Measurements from ENCODE around the gene TMEM52. TPM values are rescaled to one million over a fixed set of nuclear protein-coding genes. Genes with fewer than 3 reads are reported as not detected.
A peak's percentile ranks its signal among the peaks of the same experiment; 100 is the strongest.

The TMEM52 gene
- polyA plus RNA-seq, 1 of the 3 experiments (the other 2 are of a cell fraction) = 4.8 TPM

GRCh38 chr1:1919304-1920056 is 401 bp upstream of the TMEM52 start:
- Histone ChIP-seq H3K27ac (ENCODE audit: low read depth in 2 of 2, low read length in 1 of 2) (no peak overlapping the region; a peak in 1 of 4 replicates), H3K4me3 (ENCODE audit: low read depth in 2 of 2, low read length in 1 of 2) (peak overlapping the region; percentile 58 to 64), H3K4me1 (ENCODE audit: control insufficient read depth in 1 of 2, insufficient read depth in 2 of 2, low read depth in 1 of 2, low read length in 1 of 2) (peaks cover 0 to 17% of the 10 kb centered on the region in 2 experiments; a peak in 1 of 4 replicates), H3K36me3 (replicated peaks in 1 of 2; ENCODE audit: control insufficient read depth in 1 of 2, insufficient read depth in 2 of 2, low read length in 1 of 2) (no peaks in the 10 kb centered on the region), H3K79me2 (ENCODE audit: insufficient read depth) (no peaks in the 10 kb centered on the region), H3K9me2 (no peaks in the 10 kb centered on the region), H3K27me3 (ENCODE audit: insufficient read depth) (no peaks in the 10 kb centered on the region), H3F3A (replicated peaks; ENCODE audit: insufficient read depth) (no peaks in the 10 kb centered on the region), H2AFZ (ENCODE audit: low read depth) (peak overlapping the region; percentile 59; the same call in 1 of the 2 replicates), H3K9ac (no peak overlapping the region), H3K9me3 (no peaks in the 10 kb centered on the region), H3K4me2 (peak overlapping the region; percentile 84), H4K20me1 (ENCODE audit: insufficient read depth) (no peaks in the 10 kb centered on the region)
- ChIA-PET CTCF (interaction anchor here (0.5 to 1.8 kb wide), 5 partner anchors 10 to 804 kb away, joined by 3 to 7 read pairs (median 5); partner anchors contain the start of gene C1orf159), POLR2A (interaction anchor here (0.6 to 0.7 kb wide), 2 partner anchors 1815 to 1920 kb away, joined by 3 read pairs; no protein-coding TSS in a partner anchor)
- 3% methylated on average over 17 of the region's 62 CpGs for WGBS (ENCODE audit: low lambda C conversion rate)
- DNase-seq = peak; percentile 100
- TF ChIP-seq MEF2A (IDR thresholded peaks at IDR 0.05; ENCODE audit: borderline replicate concordance, low read depth) (no peak), ELF1 (IDR thresholded peaks at IDR 0.05) (no peak), RFX5 (IDR thresholded peaks at IDR 0.05; ENCODE audit: low read length) (no peak), NRF1 (IDR thresholded peaks at IDR 0.05; ENCODE audit: low read depth, low read length) (peak; percentile 81), FOXM1 (IDR thresholded peaks at IDR 0.05; ENCODE audit: low read depth) (no peak), EP300 (IDR thresholded peaks at IDR 0.05; ENCODE audit: borderline replicate concordance in 1 of 2, low read depth in 1 of 2, low read length in 1 of 2) (no peak), TEAD4 (IDR thresholded peaks at IDR 0.05; ENCODE audit: borderline replicate concordance, insufficient read depth) (no peak), POLR2AphosphoS5 (IDR thresholded peaks at IDR 0.05; ENCODE audit: low read depth, low read length) (no peak), GATA2 (CRISPR knock-in tag; IDR thresholded peaks at IDR 0.05) (no peak), NFIC (IDR thresholded peaks at IDR 0.05; ENCODE audit: borderline replicate concordance) (peak; percentile 31; the same call in 1 of the 2 replicates), JUND (IDR thresholded peaks at IDR 0.05) (no peak), FOXJ3 (CRISPR knock-in tag; IDR thresholded peaks at IDR 0.05) (no peak), USF2 (IDR thresholded peaks at IDR 0.05; ENCODE audit: borderline replicate concordance, low read depth, low read length) (no peak)

- ChIA-PET POLR2A (no interaction called here), CTCF (interaction anchor here (1.1 to 1.8 kb wide), 4 partner anchors 9 to 129 kb away, joined by 4 to 10 read pairs (median 6); no protein-coding TSS in a partner anchor)
- peak overlapping the region; percentile 29; the same call in 1 of the 2 replicates for H2AFZ ChIP-seq (ENCODE audit: low read depth)
- H3K4me1 ChIP-seq (ENCODE audit: control insufficient read depth in 1 of 2, insufficient read depth in 2 of 2, low read depth in 1 of 2, low read length in 1 of 2) = peaks cover 0 to 19% of the 10 kb centered on the region in 2 experiments; a peak in 1 of 4 replicates
- no peak overlapping the region for H3K27ac ChIP-seq (ENCODE audit: low read depth in 2 of 2, low read length in 1 of 2)
- H3K9me3 ChIP-seq = no peaks in the 10 kb centered on the region
- no peaks in the 10 kb centered on the region for H3K79me2 ChIP-seq (ENCODE audit: insufficient read depth)
- no peaks in the 10 kb centered on the region for H3K9me2 ChIP-seq
- no peaks in the 10 kb centered on the region for H3K36me3 ChIP-seq (replicated peaks in 1 of 2; ENCODE audit: control insufficient read depth in 1 of 2, insufficient read depth in 2 of 2, low read length in 1 of 2)
- H3K4me2 ChIP-seq = peak overlapping the region; percentile 84
- peak overlapping the region; percentile 58 to 64 for H3K4me3 ChIP-seq (ENCODE audit: low read depth in 2 of 2, low read length in 1 of 2)
- no peaks in the 10 kb centered on the region for H3F3A ChIP-seq (replicated peaks; ENCODE audit: insufficient read depth)
- H3K9ac ChIP-seq = no peak overlapping the region
- 80% methylated on average over 14 of the region's 46 CpGs for WGBS (ENCODE audit: low lambda C conversion rate)
- H3K27me3 ChIP-seq (ENCODE audit: insufficient read depth) = no peaks in the 10 kb centered on the region
- no peaks in the 10 kb centered on the region for H4K20me1 ChIP-seq (ENCODE audit: insufficient read depth)
- no peak for DNase-seq
- no peak for TF ChIP-seq CHD2 (IDR thresholded peaks at IDR 0.05; ENCODE audit: low read length, partially characterized antibody)
- no peak for TF ChIP-seq FOSL2 (IDR thresholded peaks at IDR 0.05; ENCODE audit: borderline replicate concordance, low read depth)
- TF ChIP-seq YY1 (IDR thresholded peaks at IDR 0.05; ENCODE audit: low read depth) = no peak
- TF ChIP-seq NFIC (IDR thresholded peaks at IDR 0.05; ENCODE audit: borderline replicate concordance) = no peak
- TF ChIP-seq GABPA (IDR thresholded peaks at IDR 0.05; ENCODE audit: low read depth) = no peak
- no peak for TF ChIP-seq TEAD4 (IDR thresholded peaks at IDR 0.05; ENCODE audit: borderline replicate concordance, insufficient read depth)
- TF ChIP-seq SIN3A (IDR thresholded peaks at IDR 0.05; ENCODE audit: borderline replicate concordance, low read depth, low read length) = no peak
- TF ChIP-seq EP300 (IDR thresholded peaks at IDR 0.05; ENCODE audit: borderline replicate concordance in 1 of 2, low read depth in 1 of 2, low read length in 1 of 2) = no peak
- no peak for TF ChIP-seq MEF2A (IDR thresholded peaks at IDR 0.05; ENCODE audit: borderline replicate concordance, low read depth)
- no peak for TF ChIP-seq FOXM1 (IDR thresholded peaks at IDR 0.05; ENCODE audit: low read depth)
- no peak for TF ChIP-seq REST (IDR thresholded peaks at IDR 0.05; ENCODE audit: low read depth, low read length)
- TF ChIP-seq POLR2AphosphoS5 (IDR thresholded peaks at IDR 0.05; ENCODE audit: low read depth, low read length) = no peak
- TF ChIP-seq ELF1 (IDR thresholded peaks at IDR 0.05) = no peak
Observed at GRCh38 chr1:1917995-1918900, 831 bp downstream of the TMEM52 start.

Measured in SK-N-SH (cell line).